SH-SY5Y (cell line): ENCODE results near the gene MRPS22.

Experiments used
- GATA2 ChIP-seq: IDR thresholded peaks from 2 replicates; pipeline ENCODE4 v1.6.1; 2011; ENCODE audit warnings: mild to moderate bottlenecking, low read depth, low read length
- GATA3 ChIP-seq: IDR thresholded peaks from 2 replicates; pipeline ENCODE4 v1.6.1; 2011; ENCODE audit warnings: low read depth, mild to moderate bottlenecking, low read length, moderate library complexity

DNA sequence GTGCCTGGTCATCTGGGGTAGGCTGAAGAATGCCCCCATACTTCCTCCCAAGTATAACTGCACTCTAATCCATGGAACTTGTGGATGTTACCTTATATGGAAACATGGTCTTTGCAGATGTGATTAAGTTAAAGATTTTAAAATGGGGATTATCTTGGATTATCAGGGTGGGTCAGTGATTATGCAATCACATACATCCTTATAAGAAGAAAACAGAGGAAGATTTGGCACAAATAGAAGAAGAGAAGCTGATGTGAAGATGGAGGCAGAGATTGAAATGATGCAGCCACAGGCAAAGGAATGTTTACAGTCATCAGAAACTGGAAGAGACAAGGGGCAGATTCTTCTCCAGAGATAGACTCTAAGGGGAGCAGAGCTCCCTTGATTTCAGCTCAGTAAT, 1.8 kb upstream of the MRPS22 start:
- TF ChIP-seq GATA3 (no peak), GATA2 (no peak)
